ENCODE results near the gene MARCOL.
"Not testable (repeated sequence)": the region's sequence is repeated elsewhere in the genome, so short reads cannot be mapped to it uniquely, and the experiment has no call there.

Gene MARCOL

DNA sequence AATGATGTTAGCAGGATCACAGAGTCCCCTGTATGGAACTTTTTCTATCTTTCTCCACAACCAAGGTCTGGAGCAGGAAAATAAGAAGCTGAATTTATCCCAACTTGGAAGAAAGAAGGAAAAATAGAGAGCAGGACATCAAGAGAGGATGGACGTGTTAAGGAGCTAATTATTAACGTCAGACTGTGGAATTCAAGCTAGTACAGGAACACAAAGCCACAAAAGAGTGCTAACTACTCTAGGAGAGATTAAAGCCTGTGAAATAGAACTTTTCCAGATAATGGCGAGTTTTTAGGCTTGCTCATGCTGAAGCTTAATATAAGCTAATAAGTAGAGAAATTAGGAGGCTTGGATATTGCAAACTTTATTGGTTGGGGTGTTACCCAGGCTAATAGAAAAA is 29.6 kb downstream of the MARCOL start:
- H3K9me3 ChIP-seq (ENCODE audit: control insufficient read depth in 2 of 2, low read length in 2 of 2) = no peaks in the 10 kb centered on the region
- H3K27ac ChIP-seq (ENCODE audit: low read length) = no peak overlapping the region
- H3K27me3 ChIP-seq (ENCODE audit: control insufficient read depth in 1 of 2, insufficient read depth in 2 of 2, low read length in 2 of 2) = no peaks in the 10 kb centered on the region
- no peaks in the 10 kb centered on the region for H3K36me3 ChIP-seq (ENCODE audit: control insufficient read depth in 2 of 2, insufficient read depth in 2 of 2, low read length in 2 of 2)
- H3K9ac ChIP-seq (ENCODE audit: low read length in 2 of 2) = no peak overlapping the region
- H3K4me3 ChIP-seq (ENCODE audit: low read length in 2 of 2) = no peak overlapping the region
- H3K4me1 ChIP-seq (ENCODE audit: control insufficient read depth, insufficient read depth, low read length) = no peaks in the 10 kb centered on the region

DNA sequence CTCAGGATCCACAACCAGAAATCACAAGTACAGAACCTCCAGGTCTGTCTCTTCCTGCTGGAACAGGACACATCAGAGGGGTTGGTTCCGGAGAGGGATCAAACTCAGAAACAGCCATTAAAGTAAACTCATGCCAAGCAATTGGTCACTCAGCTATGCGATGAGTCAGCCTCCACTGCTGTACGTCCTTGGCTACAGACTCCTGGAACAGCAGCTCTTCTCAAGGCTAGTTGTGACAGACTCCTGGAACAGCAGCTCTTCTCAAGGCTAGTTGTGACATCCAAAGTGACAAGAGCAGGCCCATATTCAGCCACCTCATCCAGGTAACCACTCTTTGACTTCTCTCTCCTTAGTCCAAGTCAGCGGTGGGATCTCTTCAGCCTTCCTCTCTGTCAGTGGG is 30.2 kb downstream of the MARCOL start, which contains the start of gene SPINK13:
Gene SPINK13, plus strand, starts transcription at position 229 of the 400 bp plus-strand sequence. CDS start 1,279 bp downstream, outside the sequence.
- Histone ChIP-seq H3K27ac (ENCODE audit: low read length) (no peak within 1 kb of the TSS), H3K9me3 (ENCODE audit: control insufficient read depth in 2 of 2, low read length in 2 of 2) (no peaks in the 10 kb centered on the region), H3K27me3 (ENCODE audit: control insufficient read depth in 1 of 2, insufficient read depth in 2 of 2, low read length in 2 of 2) (no peaks in the 10 kb centered on the region), H3K9ac (ENCODE audit: low read length in 2 of 2) (no peak within 1 kb of the TSS), H3K4me3 (ENCODE audit: low read length in 2 of 2) (no peak within 1 kb of the TSS), H3K36me3 (ENCODE audit: control insufficient read depth in 2 of 2, insufficient read depth in 2 of 2, low read length in 2 of 2) (no peaks in the 10 kb centered on the region), H3K4me1 (ENCODE audit: control insufficient read depth, insufficient read depth, low read length) (no peaks in the 10 kb centered on the region)

DNA sequence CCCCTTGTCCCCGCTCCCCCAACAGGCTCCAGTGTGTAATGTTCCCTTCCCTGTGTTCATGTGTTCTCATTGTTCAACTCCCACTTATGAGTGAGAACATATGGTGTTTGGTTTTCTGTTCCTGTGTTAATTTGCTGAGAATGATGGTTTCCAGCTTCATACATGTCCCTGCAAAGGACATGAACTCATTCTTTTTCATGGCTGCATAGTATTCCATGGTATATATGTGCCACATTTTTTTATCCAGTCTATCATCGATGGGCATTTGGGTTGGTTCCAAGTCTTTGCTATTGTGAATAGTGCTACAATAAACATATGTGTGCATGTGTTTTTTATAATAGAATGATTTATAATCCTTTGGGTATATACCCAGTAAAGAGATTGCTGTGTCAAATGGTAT is 36.8 kb downstream of the MARCOL start:
- not testable (repeated sequence) for H3K27me3 ChIP-seq (ENCODE audit: control insufficient read depth in 1 of 2, insufficient read depth in 2 of 2, low read length in 2 of 2); H3K4me3 ChIP-seq (ENCODE audit: low read length in 2 of 2); H3K9ac ChIP-seq (ENCODE audit: low read length in 2 of 2); H3K9me3 ChIP-seq (ENCODE audit: control insufficient read depth in 2 of 2, low read length in 2 of 2); H3K27ac ChIP-seq (ENCODE audit: low read length); H3K4me1 ChIP-seq (ENCODE audit: control insufficient read depth, insufficient read depth, low read length); H3K36me3 ChIP-seq (ENCODE audit: control insufficient read depth in 2 of 2, insufficient read depth in 2 of 2, low read length in 2 of 2)

DNA sequence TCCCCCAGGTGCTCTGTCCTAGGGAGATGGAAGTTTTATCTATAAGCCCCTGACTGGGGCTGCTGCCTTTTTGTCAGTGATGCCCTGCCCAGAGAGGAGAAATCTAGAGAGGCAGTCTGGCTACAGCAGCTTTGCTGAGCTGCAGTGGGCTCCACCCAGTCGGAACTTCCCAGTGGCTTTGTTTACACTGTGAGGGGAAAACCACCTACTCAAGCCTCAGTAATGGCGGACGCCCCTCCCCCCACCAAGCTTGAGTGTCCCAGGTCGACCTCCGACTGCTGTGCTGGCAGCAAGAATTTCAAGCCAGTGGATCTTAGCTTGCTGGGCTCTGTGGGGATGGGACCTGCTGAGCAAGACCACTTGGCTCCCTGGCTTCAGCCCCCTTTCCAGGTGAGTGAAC is 42.6 kb downstream of the MARCOL start:
- not testable (repeated sequence) for H3K27ac ChIP-seq (ENCODE audit: low read length); H3K36me3 ChIP-seq (ENCODE audit: control insufficient read depth in 2 of 2, insufficient read depth in 2 of 2, low read length in 2 of 2); H3K9ac ChIP-seq (ENCODE audit: low read length in 2 of 2); H3K27me3 ChIP-seq (ENCODE audit: control insufficient read depth in 1 of 2, insufficient read depth in 2 of 2, low read length in 2 of 2); H3K9me3 ChIP-seq (ENCODE audit: control insufficient read depth in 2 of 2, low read length in 2 of 2); H3K4me1 ChIP-seq (ENCODE audit: control insufficient read depth, insufficient read depth, low read length); H3K4me3 ChIP-seq (ENCODE audit: low read length in 2 of 2)

DNA sequence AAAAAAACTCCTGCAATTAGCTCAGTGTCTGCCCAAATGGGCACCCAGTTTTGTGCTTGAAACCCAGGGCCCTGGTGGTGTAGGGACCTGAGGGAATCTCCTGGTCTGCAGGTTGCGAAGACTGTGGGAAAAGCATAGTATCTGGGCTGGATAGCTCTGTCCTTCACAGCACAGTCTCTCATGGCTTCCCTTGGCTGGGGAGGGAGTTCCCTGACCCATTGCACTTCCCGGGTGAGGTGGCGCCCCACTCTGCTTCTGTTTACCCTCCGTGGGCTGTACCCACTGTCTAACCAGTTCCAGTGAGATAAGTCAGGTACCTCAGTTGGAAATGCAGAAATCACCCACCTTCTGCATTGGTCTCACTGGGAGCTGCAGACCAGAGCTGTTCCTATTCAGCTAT is 43.0 kb downstream of the MARCOL start:
- not testable (repeated sequence) for H3K27ac ChIP-seq (ENCODE audit: low read length); H3K4me3 ChIP-seq (ENCODE audit: low read length in 2 of 2); H3K9me3 ChIP-seq (ENCODE audit: control insufficient read depth in 2 of 2, low read length in 2 of 2); H3K9ac ChIP-seq (ENCODE audit: low read length in 2 of 2); H3K4me1 ChIP-seq (ENCODE audit: control insufficient read depth, insufficient read depth, low read length); H3K36me3 ChIP-seq (ENCODE audit: control insufficient read depth in 2 of 2, insufficient read depth in 2 of 2, low read length in 2 of 2); H3K27me3 ChIP-seq (ENCODE audit: control insufficient read depth in 1 of 2, insufficient read depth in 2 of 2, low read length in 2 of 2)

DNA sequence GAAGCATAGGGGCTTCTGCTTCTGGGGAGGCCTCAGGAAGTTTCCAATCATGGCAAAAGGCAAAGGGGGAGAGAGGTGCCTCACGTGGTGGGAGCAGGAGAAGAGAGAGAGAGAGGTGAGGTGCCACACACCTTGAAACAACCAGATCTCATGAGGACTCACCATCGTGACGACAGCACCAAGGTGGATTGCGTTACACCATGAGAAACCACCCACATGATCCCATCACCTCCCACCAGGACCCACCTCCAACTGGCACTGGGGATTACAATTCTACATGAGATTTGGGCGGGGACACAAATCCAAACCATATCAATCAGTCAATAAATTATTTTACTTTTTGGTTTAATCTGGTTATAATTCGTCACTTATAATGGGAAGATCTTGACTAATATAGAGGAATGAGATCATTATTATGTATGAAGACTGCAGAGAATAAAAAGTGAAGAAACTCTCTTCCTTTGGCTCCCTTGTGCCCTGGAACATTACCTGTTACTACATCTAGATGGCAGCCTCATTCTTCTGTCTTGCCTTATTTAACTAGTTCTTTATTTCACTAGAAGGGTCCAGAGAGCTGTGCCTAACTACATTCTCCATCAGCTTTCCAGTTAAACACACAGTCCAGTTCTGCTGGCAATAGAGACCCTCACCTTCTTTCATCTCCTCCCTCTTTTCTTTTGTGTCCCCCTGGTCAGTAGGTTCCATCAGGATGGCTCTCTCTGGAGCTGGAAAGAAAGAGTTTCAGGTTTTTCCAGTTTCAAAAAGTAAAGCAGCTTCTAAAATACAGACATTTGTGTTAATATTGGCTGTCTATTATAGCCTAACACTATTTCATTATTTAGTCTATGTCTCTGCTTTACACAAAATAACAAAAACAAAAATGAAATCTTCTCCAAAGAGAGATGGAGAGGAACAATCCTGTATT is 52.2 kb downstream of the MARCOL start:
- Histone ChIP-seq H3K27me3 (ENCODE audit: control insufficient read depth in 1 of 2, insufficient read depth in 2 of 2, low read length in 2 of 2) (no peaks in the 10 kb centered on the region), H3K27ac (ENCODE audit: low read length) (no peak overlapping the region), H3K36me3 (ENCODE audit: control insufficient read depth in 2 of 2, insufficient read depth in 2 of 2, low read length in 2 of 2) (no peaks in the 10 kb centered on the region), H3K4me3 (ENCODE audit: low read length in 2 of 2) (no peak overlapping the region), H3K4me1 (ENCODE audit: control insufficient read depth, insufficient read depth, low read length) (no peaks in the 10 kb centered on the region), H3K9ac (ENCODE audit: low read length in 2 of 2) (no peak overlapping the region), H3K9me3 (ENCODE audit: control insufficient read depth in 2 of 2, low read length in 2 of 2) (peaks cover 0 to 2% of the 10 kb centered on the region in 2 donors)
